NCI-H1930 (cell line): ENCODE results near the gene RTN4RL1.

Experiments
- DNase-seq, 2 experiments: peaks; one replicate each; lab custom pipeline; 2025; lab: John Stamatoyannopoulos, UW

RTN4RL1 gene

GRCh38 chr17:2025220-2025621 is at the start of gene RTN4RL1:
Gene RTN4RL1 (minus strand): TSS chr17:2025334. CDS start chr17:2024865, 469 bp downstream.
- DNase-seq: peak; percentile 10 to 56

GRCh38 chr17:2074919-2075318 is 49.8 kb upstream of the RTN4RL1 start:
- no peak for DNase-seq

GRCh38 chr17:2071455-2072281 is 46.5 kb upstream of the RTN4RL1 start:
- DNase-seq: no peak

- no peak for DNase-seq
Measured at GRCh38 chr17:2071024-2071385, 45.9 kb upstream of the RTN4RL1 start.

GRCh38 chr17:2070241-2071023 is 45.3 kb upstream of the RTN4RL1 start:
- no peak for DNase-seq

- no peak for DNase-seq
Measured at GRCh38 chr17:2068519-2069051, 43.5 kb upstream of the RTN4RL1 start.

- no peak for DNase-seq
Measured at GRCh38 chr17:2068031-2068518, 42.9 kb upstream of the RTN4RL1 start.

- DNase-seq: no peak
Measured at GRCh38 chr17:2067608-2068024, 42.5 kb upstream of the RTN4RL1 start.

GRCh38 chr17:2067048-2067561 is 42.0 kb upstream of the RTN4RL1 start:
- DNase-seq: no peak

GRCh38 chr17:2065949-2066400 is 40.8 kb upstream of the RTN4RL1 start:
- DNase-seq: no peak

- DNase-seq: peak; percentile 15
Measured at GRCh38 chr17:2064980-2065785, 40.0 kb upstream of the RTN4RL1 start.

- DNase-seq: no peak
Measured at GRCh38 chr17:2064520-2064971, 39.4 kb upstream of the RTN4RL1 start.

- DNase-seq: no peak
Measured at GRCh38 chr17:2064147-2064489, 39.0 kb upstream of the RTN4RL1 start.

GRCh38 chr17:2063261-2064146 is 38.4 kb upstream of the RTN4RL1 start:
- DNase-seq: no peak

- DNase-seq: no peak
Measured at GRCh38 chr17:2062571-2063183, 37.5 kb upstream of the RTN4RL1 start.

GRCh38 chr17:2061441-2061958 is 36.4 kb upstream of the RTN4RL1 start:
- no peak for DNase-seq

- no peak for DNase-seq
Measured at GRCh38 chr17:2060681-2061440, 35.7 kb upstream of the RTN4RL1 start.

- DNase-seq: no peak
Measured at GRCh38 chr17:2060385-2060658, 35.2 kb upstream of the RTN4RL1 start.
